HG03103 (cell line): ENCODE data around the gene LASP1.

Experiments used
- ATAC-seq: cut with Tn5 transposase; IDR thresholded peaks from one replicate; pipeline ENCODE4 v1.9.1; 2021; ENCODE audit warnings: low read depth; ENCODE audit not compliant: unreplicated experiment

Gene LASP1

DNA sequence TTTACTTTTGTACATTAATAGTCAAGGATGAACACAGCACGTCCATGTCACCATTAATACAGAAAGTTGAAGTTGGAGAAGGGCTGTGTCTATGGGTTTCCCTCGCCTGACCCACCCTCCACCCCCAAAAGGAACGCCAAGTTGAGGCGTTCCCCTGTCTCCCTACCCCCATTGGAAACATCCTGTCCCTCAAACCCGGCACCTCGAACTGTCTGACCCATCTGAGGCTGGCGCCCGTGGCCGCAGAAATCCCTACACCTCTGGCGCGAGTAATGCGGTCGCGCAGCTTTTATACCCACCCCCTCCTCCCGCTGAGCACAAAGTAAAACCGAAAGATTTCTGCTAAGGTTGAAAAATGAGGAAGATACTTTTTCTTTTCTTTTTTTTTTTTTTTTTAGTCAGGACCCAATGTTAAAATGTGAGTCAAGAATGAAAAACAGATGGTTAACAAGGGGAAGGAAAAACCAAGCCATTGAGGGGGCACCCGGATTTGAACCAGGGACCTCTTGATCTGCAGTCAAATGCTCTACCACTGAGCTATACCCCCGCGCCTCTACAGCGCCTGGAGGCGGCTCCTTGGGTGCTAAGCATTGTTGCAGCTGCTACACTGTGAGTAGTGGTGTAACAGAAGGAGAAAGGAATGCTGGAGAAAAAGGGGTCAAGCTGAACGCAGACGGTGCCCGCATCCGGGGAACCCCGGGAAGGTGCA lies 887 bp upstream of the LASP1 start:
- ATAC-seq: peak; percentile 34

DNA sequence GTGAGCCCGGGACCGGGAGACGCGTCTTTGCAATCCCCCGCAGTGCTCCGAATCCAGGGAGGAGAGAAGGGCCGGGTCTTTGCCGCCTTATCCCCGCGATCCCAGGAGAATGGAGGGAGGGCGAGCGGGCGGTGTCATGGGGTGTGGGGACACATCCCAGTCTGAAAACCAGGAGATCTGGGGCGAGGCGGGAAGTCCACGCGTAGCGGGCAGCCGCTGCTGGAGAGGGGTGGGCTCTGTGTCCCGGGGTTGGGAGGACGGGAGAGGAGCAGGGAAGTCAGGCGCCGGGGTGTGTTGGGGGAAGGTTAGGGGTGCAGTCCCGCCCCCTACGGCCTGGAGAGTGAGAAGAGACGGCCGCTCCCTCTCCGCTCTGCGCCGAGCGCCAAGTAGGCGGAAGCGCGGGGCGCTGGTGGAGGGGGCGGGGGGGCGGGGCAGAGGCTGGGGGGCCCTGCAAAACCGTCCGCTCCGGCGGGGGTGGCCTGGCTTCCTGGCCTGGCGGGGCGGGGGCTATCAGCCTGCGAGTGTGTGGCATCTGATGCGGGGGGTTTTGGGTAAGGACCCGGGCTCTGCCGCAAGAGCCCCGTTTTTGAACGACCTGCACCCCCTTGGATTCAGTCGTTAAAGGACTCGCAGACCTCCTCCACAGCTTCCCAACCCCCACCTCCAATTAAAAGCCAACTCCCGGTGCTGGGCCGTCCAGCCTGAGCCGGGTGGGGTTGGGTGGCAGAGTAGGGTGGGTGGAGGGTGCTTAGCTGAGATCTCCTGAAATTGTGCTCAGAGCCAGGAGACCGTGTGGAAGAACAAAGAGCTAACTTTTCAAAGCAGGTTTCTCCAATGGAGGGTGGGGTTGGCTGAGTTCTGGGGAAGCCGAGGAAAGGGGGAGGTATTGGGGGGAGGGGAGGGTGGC lies 654 bp downstream of the LASP1 start:
- ATAC-seq: no peak

DNA sequence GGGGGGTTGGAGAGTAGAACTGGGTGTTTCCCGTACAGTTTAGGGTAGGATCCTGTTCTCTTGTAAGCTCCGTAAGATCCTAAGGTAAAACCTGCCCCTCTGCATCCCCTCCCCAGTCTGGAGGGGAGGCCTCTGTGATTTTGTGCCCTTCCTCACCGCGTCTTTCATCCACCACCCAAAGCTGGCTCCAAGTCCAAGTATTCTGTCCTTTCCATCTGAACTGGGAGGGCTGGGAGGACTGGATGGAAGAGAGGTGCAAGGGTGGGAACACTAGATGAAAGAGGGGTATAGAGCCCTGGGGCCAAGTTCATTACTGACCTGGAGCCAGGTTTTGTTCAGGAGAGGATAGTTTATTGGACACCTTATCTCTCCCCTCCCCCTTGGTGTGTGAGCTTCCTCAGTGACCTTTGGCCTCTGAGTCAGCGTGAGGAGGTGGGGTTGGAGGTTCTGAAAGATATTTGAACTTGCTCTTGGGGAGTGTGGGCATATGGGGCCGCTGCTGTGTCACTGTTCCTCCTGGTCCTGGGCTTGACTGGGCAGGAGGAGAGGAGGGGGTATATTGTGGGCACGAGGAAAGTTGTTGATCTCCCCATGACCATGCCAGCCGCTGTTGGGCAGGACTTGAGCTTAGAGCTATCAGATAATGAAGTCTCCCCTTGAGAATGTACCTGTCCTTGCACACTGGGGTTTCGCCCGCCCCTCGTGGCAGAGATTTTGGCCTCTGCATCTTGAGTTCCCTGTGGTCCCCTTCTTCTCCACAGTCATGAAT lies 1.6 kb downstream of the LASP1 start:
- no peak for ATAC-seq

DNA sequence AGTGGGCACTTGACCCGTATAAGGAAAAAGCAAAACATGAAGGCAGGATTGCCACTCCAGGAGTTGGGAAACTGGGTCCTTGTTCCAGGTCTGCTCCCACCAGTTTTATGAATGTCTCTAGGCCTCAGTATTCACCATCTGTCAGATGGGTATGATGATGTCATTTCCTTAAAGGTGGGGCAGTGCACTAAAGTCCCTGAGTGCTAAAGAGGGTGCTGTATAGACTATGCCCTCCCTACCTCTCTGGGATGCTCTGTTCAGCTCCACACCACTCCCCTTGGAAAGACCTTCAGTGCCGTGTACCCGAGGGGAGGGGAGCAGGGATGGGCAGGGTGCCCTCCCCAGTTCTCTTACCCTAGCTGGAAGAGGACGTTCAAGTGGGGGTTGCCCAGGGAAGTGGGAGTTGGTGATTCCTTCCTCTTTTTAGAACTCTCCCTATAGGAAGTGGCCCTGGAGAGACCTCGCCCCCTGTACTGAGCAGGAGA lies 2.2 kb downstream of the LASP1 start:
- no peak for ATAC-seq

DNA sequence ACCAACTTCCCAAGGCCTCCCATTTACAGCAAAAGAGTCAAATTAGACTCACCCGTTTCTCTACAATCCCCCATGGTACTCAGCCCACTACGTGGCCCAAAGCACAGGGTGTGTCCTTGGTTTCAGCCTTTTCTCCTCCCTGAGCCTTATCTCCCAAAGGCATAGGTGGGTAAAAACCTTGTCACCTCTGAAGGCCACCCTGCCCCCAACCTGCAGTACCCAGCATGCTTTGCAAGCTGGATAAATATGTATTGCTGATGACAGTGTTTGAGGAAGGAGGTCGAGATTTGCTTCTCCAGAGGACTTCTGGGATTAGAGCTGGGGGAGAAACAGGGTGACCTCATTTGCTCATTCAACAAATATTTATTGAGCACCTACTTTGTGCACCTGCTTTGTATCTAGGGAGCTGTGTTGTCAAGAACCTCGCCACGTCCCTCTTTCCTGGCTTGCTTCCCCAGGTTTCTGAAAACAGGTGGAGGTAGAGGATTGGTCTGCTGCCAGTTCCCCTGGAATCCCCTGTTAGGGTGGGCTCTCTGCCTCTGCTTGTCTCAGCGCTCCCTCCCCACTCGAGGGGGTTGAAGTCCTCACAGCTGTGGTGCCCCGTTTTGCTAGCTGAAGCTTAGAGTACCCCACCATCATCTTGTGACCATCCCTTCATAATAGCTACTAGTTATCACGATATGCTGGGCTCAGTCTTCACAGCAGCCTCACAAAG lies 3.0 kb downstream of the LASP1 start:
- ATAC-seq: no peak

DNA sequence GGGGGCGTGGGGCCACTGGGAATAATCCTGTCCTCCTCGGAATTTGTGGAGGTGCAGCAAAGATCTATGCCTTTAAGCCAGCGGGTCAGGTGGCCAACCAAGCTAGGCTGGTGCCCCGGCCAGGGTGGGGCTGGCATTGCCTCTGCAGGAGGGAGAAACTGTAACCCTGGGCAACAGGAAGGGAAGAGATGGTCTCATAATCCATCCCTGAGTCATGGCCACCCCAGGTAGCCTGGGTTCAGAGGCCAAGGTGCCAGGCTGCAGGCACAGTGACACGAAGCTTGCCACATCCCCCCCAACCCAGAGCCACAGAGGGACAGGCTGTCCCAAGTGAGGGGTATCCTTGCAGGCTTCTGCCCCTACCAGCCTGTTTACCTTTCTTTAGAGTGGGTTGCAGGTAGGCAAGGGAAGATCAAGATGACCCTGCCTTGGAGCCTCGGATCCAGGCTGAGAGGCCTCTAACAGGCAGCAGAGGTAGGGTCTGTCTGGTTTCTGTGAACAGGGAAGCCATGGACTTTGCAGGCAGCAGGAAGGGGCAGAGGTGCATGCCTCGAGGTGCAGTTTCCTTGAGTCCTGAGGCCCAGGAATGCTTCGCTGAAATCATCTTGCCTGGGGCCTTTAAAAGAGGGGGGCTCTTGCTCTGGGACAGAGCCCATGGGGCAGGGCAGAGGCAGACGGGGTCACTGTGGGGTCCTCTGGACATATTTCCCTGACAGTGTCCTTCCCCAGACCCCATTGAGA lies 4.0 kb downstream of the LASP1 start:
- no peak for ATAC-seq

DNA sequence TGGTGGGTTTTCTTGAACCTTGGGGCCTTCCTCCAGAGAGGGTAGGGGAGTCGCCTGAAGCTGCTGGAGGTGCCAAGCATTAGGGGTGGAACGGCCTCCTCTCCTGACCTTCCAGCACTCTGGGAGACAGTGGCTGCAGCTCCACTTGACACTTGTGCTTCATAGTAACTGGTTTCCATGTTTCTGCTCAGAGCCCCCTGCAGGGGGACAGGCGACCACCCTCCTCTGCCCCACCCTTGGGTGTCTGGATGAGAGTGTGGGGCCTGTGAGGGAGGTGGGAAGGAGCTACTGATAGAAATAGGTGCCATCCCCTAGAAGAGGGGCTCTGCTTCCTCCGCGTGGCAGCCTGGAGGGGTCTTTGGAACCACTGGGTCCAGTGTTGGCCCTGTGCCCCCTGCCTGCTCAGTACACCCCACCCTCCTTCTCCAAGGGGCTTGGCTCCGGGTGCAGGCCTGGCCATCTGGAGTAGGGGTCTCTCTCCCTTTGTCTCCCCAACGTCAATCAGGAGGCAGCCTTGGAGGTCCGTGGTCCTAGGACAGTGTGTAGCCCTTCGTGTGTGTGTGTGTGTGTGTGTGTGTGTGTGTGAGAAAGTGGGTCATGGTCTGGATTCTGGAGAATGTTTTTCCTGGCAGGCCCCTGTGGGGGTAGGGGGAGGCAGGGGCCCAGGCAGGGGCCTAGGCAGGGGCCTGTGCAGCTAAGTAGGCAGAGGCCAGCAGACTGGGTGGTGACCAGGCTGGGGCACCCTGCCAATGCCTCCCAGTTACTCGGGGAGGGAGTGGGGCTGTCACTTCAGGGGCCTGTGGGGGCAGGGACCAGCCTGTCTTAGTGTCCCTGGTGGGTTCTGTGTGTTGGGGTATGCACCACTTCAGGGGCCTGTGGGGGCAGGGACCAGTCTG lies 4.9 kb downstream of the LASP1 start:
- no peak for ATAC-seq

DNA sequence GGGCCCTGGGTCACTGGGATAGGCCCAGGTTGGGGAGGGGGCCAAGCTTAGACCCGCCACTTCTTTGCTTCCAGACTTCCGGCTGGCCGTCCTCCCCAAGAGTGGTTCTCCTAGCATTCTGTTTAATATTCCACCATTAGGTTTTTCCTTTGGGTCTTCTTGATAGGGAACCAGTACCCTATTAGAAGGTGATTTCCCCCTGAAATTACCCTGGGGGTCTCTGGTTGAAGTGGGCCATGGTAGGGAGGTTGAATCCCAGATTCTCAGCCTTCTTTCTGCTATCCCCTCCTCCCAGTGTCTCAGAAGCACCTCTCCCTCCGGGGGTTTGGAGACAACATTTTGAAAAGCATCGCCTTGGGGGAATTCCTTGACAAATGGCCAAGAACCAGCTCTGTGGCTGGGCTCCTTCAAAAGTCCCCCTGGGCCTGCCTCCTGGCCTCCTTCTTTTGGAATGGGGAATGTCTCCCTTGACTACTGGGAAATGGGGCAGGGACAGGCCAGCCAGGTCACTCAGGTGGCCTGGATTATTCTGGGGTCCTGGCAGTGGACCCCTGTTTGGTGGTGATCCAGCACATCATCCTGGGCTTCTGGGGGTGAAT lies 5.7 kb downstream of the LASP1 start:
- no peak for ATAC-seq

DNA sequence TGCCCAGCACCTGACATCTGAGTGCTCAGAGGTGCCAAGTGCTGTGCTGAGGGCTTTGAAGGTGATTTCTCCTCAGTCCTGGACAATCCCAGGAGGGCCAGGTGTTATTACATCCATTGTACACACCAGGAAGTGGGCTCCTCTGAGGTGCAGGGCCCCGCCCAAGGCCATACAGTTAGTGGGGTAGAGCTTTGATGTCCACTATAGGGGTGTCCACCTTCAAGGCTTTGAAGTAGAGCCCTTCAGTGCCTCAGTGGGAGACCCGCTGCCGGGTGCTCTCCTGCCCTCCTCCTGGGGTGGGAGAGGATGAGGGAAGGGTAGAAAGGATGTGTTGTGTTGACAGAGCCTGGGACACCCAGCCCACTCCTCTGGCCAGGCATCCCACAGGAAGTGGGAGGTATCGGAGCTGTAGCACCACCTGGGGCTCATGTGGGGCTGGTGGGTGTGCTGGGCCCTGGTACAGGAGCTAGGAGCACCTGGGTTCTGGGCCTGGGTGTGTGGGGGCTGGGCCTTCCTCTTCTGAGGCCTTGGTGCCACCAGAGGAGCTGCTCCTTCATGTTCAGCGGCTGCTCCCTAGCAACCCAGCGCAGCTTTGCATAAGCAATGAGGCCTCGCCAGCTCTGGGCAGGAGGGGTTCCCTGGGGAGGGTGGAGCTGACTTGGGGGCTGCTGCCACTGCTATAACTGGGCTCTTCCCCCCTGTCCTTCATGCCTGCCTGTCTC lies 7.4 kb downstream of the LASP1 start:
- no peak for ATAC-seq

DNA sequence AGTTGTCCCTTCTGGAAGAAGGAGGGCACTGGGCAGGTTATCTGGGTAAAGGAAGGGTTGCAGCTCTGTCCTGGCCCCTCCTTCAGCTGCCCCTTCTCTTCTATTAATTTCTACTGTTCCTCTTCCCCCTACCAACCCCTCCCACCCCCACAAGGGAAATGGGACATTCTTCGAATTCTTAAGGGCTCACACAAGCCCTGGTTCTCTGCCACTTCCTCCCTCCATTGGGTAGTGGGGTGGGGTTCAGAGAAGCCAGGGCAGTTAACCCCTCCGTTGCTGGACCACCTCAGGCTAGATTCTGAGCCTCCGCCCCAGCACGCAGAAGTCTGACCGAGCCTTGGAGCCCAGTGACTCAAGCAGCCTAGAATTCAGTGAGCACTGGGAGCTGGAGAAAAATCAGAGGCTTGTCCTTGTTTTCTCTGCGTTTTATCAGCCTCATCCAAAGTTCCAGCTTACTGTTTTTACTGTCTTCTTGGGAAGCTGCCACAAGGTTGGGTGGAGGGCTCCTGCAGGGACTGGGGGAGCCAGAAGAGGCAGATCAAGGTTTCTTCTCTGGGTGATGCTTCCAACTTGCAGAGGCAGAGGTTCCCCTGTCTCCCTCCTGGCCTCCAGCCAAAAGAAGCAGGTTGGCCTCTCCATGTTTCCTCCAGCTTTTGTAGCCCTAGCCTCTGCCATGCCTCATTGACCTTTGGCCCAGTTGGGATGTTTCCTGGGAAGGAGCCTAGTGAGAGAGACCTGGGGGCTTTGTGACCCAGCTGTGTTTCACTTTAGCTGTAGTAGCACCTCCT lies 10.2 kb downstream of the LASP1 start:
- no peak for ATAC-seq

DNA sequence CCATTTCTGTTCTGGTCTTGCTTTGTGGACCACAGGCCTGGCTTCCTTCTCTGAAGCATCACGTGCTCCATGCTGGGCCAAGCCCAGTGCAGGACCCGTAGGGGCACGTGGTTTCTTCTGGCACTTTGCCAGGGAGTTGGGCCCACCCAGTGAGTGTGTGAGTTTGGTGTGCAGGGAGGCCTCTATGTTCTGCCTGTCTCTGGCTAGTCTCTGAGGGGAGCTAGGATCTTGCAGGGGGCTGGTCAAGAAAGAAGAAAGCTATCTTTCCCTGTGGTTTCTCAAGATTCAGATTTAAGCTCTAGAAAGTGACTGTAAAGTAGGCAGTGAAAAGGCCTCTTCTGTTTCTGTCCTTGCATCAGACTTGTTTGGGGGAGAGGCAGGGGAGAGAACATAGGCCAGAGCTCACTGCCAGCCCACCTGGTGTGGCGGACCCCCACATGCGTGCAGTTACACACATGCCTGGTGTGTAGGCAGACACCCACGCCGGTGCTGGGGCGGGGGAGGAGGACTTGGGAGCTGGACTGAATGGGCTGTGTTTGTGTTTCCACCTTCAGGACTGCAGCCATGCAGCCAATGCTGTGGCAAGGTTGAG lies 11.8 kb downstream of the LASP1 start:
- no peak for ATAC-seq

DNA sequence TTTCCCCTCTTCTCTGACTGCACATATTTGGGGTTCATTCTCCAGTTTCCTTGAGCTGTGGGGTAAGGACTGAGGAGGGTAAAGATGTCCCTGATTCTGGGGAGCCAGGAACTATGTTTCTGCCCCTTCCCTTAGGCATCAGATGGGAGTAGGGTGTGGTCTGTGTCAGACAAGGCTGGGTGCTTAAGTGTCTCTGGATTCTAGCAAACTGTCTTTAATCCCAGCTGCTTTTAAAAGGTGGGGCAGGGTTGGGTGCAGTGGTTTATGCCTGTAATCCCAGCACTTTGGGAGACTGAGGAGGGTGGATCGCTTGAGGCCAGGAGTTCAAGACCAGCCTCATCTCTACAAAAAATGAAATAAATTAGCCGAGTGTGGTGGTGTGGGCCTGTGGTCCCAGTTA lies 13.0 kb downstream of the LASP1 start:
- no peak for ATAC-seq

DNA sequence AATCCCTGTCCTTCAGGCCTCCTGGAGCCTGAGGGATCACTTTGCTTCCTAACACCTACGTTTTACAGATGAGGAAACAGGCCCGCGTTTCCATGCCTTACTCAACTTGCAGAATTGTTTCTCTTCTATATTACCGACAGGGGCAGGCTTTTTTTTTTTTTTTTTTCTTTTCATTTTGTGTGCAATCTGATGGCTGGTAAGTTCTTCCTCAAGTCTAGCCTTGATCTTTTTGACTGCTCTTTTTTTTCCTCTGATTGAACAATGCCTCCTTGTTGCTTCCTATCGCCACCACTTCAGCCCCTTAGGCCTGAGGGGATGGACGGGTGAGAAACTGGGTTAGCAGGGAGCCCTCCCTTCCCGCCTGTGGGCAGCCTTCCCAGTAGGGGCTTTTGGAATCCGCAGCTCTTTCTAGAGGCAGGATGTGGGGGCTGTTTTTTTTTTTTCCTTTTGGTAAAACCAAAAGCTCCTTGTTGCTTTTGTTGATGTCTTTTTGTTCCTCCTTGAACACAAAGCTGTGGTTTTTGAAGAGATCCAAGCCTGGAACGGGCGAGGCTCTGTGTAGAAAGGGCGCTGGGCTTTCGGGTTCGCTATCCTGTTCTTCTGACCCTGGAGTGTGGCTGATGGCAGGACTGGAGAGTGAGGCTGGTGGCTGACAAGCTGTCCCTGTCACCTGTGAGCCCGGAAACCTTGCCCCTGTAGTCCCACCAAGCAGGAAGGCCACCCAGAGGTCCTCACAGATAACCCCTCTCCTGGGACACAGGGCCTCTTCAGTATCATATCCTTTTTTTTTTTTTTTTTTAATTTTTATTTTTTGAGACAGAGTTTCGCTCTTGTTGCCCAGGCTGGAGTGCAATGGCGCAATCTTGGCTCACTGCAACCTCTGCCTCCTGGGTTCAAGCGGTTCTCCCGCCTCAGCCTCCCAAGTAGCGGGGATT lies 14.0 kb downstream of the LASP1 start:
- no peak for ATAC-seq

DNA sequence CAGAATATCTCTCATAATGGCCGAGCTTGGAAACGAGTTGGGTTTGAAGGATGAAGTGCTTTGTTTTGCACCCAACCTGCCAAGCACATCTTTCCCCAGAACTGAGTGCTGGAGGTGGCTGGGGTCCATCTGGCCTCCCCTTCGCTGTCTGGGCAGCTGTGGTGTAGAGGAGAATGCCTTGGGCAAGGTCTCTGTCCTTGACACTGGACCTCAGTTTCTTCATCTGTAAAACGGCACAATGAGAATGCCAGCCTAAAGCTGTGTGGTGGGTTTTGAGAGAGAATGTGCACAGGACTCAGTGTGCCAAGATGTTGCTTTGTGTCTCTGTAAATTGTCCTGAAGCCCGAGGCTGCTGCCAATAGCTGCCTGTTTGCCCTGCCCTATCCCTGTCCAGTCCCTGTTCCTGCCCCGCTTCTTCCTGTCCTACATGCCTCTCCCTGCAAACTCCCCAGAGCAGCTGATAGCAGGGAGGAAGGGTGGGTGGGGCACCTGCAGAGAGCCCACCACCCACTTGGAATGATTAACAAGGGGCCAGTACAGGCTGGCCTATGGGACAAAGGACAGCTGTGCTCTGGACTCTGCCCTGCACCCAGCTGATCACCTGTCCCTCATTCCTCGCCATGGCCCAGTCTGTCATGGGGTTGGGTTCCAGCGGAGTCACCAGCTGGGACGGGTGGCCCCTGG lies 15.3 kb downstream of the LASP1 start:
- no peak for ATAC-seq
